Measurements from ENCODE around the gene ZNF30.
A peak's percentile ranks its signal among the peaks of the same experiment; 100 is the strongest.
"Not testable (repeated sequence)": the region's sequence is repeated elsewhere in the genome, so short reads cannot be mapped to it uniquely, and the experiment has no call there.

Gene ZNF30

DNA sequence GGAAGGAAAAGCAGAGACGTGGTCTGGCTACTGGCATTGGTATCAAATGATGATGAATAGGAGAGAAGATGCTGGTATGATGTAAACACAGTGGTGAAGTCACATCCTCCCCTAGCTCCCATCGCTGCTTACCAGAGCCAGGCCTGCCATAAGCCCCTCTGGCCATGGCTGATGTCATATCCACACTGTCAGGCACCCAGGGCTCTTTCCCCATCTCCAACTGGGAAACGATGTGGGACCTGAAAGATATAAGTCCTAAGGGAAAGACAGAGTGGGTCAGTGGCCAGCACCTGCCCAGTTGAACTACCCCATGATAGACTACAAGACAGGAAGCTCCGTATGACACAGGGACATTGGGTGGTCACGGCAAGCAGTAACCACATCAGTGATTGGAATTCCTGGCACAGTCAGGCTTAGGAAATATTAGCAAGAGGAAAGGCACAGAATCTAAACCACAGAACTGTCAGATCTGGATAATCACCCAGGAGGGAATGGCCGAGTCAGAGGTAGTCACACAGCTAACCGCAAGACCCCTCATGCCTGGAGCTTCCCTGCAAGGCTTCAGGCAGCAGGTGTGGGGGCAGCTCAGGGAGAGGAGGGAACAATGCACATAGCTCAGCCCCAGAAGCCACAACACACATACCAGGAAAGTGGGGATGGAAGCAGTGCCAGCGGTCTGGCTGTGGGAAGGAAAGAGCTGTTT, 33.6 kb downstream of the ZNF30 start:
- no peak for DNase-seq (ENCODE audit: low read depth in 2 of 2)

DNA sequence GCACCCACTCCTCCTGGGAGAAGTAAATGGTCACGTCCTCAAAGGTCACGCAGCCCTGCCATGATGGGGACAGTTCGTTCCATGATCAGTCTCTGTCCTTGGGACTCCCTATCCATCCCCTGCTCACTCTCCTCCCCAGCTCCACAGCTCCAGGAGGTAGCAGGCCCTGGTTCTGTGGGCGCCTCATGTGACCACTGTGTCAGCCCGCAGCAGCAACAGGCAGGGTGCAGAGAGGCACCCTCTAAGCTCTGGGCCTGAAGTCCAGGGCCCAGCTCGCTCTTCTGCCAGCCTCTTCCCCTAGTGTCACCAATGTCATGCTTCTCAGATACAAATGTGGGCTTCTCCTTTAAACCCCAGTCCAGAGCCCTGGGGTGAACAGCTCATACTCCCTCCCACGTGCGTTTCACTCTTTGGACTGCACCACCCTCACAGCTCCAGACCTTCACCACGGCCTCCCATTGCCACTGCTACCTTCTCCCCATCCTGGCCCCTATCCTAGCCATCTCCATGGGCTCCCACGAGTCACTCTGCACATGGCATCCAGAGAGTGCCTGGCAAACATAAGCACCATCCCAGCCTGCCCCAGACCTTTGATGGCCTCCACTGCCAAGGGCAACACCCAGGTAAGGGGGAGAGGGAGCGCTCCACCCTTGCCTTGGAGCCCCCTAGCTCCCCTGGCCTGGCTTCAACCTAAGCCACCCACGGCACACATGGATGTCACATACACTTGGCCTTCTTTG, 34.4 kb downstream of the ZNF30 start:
- DNase-seq (ENCODE audit: low read depth in 2 of 2), result no peak

DNA sequence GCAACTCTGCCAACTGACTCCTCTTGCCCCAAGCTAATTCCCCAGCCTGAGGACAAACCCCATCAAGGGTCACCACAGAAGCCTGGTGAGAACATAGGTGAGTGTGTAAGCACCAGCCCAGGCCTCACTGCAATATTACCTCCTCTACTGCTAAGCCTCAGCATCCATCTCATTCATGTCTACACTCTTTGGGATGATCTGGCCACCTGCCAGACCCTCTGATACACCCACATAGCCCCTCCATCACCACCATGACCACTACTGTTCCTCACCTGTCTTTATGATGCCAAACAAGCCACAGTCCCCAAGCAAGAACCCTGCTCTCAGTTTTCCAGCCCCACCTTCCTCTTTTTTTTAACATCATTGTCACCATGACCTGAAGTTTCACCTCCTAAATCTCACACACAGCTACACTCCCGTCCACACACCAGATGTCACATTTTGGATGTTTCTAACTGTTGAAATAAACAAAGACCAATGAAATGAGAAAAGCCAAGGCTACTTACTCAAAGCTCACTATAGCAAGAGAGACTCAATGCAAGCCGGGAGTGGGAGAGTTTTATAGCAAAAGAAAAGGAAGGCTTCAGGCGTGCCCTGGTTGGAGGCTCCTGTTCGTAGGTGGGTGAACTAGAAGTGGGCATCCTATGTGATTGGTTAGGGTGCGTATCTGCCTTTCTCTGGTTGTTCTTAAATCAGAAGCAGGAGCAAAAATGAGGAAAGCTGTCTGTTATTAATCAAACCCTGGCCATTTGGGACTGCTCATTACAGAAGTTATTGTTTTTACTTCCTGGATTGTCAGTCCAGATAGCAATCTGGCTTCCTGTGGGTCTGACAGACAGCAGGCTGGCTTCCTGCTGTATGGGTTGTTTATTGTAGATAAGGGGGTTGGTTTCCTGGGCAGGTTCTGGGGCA, 35.3 kb downstream of the ZNF30 start:
- DNase-seq (ENCODE audit: low read depth in 2 of 2), result no peak

DNA sequence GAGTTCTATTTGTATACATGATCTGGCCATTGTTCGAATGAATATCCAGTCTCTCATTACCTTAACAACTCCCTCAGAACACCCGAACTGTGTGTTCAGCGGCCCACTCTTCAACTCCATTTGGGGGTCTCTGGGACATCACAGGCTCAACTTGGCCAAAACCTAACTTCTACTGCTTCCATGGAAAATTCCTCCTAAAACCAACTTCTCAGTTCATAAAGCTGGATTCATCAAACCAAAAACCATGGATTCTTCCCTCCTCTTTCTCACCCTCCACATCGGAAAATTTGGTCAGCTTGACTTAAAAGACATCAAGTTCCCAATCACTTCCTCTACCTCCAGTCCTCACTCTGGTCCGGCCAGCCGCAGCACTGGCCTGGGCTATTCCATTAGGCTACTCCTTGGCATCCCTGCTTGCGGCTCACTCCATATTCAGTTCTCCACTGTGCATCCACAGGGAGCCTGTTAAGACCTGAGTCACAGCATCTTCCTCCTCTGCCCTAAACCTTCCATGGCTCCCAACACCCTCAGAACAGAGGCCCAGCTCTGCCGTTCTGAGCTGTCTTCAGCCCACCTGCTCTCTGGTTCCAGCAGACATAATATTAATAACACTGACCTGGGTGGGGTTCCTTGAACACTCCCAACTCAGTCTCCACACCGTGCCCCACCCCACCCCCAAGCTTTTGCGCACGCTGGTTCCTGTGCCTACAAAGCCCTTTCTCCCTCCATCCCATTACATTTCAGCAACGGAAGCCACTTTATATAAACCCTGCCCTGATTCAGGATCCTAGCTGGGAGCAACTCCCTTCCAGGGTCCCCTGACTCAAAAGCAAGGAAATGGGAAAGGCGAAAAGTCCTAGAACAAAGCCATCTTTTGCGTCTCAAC, 36.2 kb downstream of the ZNF30 start:
- DNase-seq (ENCODE audit: low read depth in 2 of 2), result no peak

DNA sequence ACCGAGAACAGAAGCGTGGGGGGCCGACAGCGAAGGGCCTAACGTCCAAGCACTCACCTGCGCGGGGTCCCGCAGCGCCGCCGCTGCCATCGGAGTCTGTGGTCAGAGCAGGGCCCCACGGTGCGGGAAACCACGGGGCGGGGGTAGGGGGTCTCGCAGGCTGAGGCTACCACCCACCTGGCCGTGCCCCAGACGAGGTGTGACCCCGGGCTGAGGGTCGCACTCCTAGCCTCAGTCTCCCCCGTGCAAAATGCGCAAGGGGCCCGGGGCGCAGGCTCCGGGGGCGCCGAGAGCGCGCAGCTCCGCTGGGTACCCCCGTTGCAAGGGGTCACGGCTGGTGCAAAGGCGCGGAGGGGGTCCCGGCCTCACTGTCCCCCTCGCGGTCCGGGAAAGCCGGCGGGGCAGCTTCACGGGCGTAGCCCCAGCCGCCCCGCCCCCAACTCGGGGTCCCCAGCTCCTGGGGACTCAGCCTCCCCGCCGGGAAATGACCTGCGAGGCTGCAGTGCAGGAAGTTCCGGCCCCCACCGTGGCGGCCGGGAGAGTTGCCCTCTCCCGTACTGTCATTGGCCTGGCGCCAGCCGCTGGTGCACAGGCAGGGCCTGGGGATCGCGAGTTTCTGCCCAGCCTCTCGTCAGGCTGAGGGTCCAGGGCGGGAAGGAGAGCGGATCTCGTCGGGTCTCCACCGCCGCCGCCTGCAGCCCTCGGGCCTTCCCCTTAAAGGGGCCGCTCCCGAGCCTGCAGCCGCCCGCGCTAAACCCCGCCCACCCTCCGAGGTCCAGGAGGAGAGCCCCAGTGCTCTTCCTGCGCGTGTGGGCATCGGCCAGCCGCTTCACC, 37.1 kb downstream of the ZNF30 start, which contains the start of gene ZNF792:
Gene ZNF792, minus strand, starts transcription at position 657 of the 834 bp plus-strand sequence. Its CDS starts 567 bp downstream, at position 90.
- DNase-seq (ENCODE audit: low read depth in 2 of 2), result peak in 1 of 2 donors; percentile 6

DNA sequence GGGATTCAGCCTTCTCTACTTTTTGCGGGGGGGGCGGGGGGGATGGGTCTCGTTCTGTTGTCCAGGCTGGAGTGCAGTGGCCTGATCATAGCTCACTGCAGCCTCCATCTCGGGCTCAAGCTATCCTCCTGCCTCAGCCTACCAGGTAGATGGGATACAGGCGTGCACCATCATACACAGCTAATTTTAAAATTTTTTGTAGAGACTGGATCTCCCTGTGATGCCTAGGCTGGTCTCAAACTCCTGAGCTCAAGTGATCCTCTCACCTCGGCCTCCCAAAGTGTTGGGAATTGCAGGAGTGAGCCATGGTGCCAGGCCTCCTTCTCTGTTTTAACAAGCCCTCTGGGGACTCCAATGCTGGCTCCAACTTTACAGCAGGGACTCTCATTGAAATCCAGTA, 37.9 kb downstream of the ZNF30 start:
- DNase-seq (ENCODE audit: low read depth in 2 of 2), result no peak

DNA sequence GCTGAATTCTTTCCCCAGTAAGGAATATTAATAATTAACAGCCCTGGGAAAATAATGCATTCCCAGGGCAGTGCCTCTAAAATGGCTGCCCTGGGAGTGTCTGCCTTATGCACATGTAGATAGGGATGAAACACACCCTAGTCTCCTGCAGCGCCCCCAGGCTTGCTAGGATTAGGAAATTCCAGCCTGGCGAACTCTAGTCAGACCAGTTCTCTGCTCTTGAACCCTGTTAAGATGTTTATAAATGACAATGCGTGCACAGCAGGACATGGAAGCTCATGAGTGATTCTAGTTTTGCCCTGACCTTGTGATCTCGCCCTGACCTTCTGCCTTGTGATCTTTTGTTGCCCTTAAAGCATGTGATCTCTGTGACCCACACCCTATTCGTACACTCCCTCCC, 38.8 kb downstream of the ZNF30 start:
- not testable (repeated sequence) for DNase-seq (ENCODE audit: low read depth in 2 of 2)

DNA sequence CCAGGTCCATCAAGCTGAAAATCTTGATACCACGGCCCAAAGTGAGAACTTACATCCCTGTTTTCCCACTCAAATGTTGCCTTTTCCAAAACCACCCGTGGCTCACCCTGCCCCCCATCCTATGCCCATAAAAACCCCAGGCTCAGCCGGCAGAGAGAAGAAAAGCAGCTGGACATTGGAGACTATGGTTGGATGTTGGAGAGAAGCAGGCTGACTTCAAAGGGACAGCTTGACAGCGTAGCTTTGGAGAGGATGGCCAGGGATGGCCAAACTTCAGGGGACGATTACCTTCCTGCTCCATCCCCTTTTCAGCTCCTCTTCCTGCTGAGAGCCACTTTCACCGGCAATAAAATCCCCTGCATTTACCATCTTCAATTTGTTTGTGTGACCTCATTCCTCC, 40.8 kb downstream of the ZNF30 start:
- DNase-seq (ENCODE audit: low read depth in 2 of 2), result no peak

DNA sequence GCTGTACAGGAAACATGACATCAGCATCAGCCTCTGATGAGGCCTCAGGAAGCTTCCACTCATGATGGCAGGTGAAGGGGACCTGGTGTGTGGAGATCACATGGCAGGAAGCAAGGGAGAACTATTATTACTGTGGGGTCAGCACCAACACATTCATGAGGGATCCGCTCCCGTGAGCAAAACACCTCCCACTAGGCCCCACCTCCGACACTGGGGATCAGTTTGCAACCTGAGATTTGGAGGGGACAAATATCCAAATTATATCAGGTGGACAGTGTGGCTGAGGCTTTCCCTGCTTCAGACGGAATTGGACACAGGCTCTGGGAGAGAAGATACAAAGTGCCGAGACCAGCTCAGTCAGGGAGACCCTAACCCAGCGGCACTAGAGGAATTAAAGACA, 43.0 kb downstream of the ZNF30 start:
- no peak for DNase-seq (ENCODE audit: low read depth in 2 of 2)

DNA sequence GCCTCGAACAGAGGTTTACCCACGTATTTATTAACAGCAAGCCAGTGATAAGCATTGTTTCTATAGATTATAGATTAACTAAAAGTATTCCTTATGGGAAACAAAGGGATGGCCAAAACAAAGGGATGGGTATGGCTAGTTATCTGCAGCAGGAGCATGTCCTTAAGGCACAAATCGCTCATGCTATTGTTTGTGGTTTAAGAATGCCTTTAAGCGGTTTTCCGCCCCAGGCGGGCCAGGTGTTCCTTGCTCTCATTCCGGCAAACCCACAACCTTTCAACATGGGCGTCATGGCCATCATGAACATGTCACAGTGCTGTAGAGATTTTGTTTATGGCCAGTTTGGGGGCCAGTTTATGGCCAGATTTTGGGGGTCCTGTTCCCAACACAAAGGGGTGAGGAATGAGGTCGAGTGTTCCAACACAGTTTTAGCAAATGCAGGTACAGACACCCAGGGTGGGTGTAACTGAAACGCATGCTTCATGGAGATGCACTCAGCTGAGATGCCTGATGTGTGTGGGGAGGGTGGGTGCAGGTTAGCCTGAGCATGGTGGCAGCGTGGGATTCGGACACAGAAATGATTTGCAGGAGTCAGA, 43.6 kb downstream of the ZNF30 start:
- not testable (repeated sequence) for DNase-seq (ENCODE audit: low read depth in 2 of 2)

DNA sequence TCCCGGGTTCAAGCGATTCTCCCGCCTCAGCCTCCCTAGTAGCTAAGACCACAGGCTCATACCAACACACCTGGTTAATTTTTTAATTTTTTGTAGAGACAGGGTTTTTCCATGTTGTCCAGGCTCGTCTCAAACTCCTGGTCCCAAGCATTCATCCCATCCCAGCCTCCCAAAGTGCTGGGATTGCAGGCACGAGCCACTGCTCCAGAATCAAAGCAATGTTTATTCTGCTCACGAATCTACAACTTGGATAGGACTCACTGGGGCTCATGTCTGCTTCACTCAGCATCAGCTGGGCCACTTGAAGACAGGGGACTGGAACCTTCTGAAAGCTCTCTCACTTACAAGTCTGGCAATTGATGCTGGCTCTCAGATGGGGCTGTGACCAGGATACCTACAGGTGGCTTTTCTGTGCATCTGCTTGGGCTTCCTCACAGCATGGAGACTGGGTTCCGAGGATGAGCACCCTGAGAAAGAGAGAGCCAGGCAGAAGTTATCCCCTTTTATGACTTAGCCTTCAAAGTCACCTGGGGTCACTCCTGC, 45.5 kb downstream of the ZNF30 start:
- no peak for DNase-seq (ENCODE audit: low read depth in 2 of 2)

DNA sequence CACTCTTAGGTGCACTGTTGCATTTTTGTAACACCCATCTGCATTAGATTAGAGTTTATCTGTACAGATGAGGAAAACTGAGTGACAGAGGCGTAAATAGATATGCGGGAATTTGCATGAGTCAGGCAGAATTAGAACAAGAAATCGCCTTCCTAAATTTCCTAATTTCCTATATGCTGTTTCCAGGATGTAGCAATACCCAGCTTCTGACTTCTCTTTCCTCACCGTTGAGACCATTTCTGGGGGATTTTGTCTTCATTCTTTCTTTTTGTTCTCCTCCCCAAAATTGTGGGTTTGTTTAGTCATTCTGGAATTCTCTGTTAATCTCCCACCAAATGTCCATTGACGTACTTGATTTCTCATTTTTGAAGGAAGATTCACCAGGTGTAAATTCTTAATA, 47.9 kb downstream of the ZNF30 start:
- no peak for DNase-seq (ENCODE audit: low read depth in 2 of 2)

DNA sequence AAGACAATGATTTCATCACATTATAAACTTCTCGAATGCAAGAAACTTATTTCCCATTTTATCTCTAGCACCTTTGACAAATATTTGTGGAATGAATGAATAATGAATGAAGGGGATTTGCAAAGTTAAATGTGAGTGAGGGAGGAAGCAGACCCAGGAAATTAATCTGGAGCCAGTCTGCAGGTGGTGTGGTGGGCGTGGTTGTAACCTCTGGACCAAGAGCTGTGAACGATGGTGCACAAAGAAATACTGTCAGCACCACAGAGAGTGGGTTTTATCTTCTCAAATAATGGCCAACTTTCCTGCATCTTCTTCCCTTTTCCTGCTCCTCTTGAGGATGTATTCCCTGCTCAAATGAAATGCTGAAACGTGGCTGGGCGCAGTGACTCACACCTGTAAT, 48.4 kb downstream of the ZNF30 start:
- no peak for DNase-seq (ENCODE audit: low read depth in 2 of 2)

DNA sequence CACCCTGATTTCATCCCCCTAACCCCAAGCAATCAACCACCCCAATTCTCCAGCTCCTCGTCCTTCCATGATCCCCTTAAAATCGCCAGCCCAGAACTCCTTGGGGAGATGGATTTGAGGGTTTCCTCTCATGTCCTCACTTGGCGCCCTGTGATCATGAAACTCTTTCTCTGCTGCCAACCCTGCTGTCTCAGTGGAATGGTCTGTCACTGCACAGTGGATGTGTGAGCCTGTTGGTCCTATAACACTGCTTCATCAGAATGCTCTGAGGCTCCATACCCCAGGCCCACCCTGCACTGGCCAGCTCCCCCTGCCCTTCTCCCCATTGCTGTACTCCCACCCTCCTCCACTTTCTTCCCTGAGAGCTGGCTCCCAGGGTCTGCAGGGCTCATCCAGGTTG, 49.9 kb downstream of the ZNF30 start:
- DNase-seq (ENCODE audit: low read depth in 2 of 2), result no peak

DNA sequence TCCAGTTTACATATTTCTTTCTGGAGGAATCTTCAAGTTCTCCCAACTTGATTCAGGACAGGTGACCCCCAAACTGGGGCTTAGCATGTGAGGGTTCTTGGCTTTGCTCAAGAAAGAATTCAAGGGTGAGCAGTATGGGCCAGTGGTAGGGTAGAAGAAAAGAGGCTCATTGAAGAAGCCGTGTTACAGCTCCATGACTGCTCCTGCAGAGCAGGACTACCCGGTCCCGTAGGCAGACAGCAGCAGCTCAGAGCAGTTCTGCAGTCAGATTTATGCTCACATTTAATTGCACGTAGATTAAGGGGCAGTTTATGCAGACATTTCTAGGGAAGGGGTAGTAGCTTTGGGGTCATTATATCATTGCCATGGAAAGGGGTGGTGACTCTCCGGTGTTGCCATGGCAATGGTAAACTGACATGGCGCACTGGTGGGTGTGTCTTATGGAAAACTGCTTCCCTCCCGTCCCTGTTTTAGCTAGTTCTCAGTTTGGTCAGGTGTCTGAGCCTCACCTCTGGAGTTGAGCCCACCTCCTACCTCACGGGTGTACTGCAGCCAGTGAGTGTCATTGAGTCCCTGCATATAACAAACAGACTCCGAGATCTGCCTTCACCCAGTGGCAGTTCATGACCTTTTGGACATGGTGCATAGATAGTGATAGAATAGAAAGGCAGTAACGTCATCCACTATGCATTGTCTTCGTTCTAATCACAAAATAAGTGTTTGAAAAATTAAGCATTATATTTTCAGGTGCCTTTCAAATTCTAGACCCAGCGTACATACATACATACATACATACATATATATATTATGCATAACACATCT, 53.3 kb downstream of the ZNF30 start:
- DNase-seq (ENCODE audit: low read depth in 2 of 2), result no peak

DNA sequence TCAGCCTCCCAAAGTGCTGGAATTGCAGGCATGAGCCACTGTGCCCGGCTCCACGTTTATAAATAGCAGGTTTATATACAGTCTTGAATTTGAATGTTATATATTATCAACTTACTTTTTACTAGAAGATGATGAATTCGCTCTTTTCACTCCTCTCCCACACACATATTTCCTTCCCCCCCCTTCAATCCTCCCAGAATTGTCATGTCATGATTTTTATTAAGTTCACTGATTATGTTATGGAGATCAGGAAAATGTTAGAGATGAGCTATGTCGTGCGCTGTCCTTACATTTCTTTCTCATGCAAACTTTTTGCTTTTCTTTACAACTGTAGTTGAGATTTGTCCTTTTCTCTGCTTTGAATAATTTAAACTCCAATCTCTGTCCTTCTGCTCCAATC, 55.6 kb downstream of the ZNF30 start:
- no peak for DNase-seq (ENCODE audit: low read depth in 2 of 2)

DNA sequence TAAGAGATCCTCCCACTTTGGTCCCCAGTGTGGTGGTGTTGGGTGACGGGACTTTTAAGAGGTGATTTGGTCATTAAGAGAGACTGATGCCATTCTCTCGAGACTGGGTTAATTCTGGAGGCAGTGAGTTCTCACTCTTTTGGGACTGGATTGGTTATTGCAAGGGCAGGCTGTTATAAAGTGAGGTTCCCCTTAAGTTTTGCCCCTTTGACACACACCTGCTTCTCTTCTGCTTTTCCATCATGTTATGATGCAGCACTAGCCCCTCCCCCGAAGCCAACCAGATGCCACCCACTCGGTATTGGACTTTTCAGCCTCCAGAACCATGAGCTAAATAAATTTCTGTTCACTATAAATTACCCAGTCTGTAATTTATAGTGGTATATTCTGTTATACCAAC, 57.1 kb downstream of the ZNF30 start:
- DNase-seq (ENCODE audit: low read depth in 2 of 2), result no peak

DNA sequence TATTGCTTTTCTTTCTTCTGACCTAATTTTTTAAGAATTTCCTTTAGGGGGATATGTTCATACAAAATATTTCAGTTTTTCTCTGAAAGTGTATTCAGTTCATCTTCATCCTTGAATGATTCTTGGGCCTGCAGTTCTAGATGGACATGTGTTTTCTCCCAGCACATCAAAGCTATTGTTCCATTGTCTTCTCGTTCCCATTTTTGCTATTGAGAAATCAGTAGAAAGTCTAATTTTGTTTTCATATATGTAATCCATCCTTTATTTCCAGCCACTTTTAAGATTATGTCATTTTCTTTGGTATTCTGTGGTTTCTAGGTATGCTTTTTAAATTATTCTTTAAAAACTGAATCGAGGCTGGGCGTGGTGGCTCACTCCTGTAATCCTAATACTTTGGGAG, 57.6 kb downstream of the ZNF30 start:
- no peak for DNase-seq (ENCODE audit: low read depth in 2 of 2)
